ENCODE data around the gene SAFB.
A peak's percentile ranks its signal among the peaks of the same experiment; 100 is the strongest.

SAFB gene

GRCh38 chr19:5619946-5620345 lies 2.9 kb upstream of the SAFB start:
- DNase-seq, result no peak
- no peak overlapping the region for H3K4me3 ChIP-seq (ENCODE audit: low read depth, low read length)
- H3K9me3 ChIP-seq (ENCODE audit: severe bottlenecking), result no peaks in the 10 kb centered on the region
- no peaks in the 10 kb centered on the region for H3K27me3 ChIP-seq (ENCODE audit: insufficient read depth, low read depth, severe bottlenecking)
- H3K27ac ChIP-seq, result no peak overlapping the region
- TF ChIP-seq, protein P1, sequence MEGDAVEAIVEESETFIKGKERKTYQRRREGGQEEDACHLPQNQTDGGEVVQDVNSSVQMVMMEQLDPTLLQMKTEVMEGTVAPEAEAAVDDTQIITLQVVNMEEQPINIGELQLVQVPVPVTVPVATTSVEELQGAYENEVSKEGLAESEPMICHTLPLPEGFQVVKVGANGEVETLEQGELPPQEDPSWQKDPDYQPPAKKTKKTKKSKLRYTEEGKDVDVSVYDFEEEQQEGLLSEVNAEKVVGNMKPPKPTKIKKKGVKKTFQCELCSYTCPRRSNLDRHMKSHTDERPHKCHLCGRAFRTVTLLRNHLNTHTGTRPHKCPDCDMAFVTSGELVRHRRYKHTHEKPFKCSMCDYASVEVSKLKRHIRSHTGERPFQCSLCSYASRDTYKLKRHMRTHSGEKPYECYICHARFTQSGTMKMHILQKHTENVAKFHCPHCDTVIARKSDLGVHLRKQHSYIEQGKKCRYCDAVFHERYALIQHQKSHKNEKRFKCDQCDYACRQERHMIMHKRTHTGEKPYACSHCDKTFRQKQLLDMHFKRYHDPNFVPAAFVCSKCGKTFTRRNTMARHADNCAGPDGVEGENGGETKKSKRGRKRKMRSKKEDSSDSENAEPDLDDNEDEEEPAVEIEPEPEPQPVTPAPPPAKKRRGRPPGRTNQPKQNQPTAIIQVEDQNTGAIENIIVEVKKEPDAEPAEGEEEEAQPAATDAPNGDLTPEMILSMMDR (IDR thresholded peaks at IDR 0.05; ENCODE audit: low read depth, low read length), result no peak
- peaks cover 78% of the 10 kb centered on the region for H3K36me3 ChIP-seq

DNA sequence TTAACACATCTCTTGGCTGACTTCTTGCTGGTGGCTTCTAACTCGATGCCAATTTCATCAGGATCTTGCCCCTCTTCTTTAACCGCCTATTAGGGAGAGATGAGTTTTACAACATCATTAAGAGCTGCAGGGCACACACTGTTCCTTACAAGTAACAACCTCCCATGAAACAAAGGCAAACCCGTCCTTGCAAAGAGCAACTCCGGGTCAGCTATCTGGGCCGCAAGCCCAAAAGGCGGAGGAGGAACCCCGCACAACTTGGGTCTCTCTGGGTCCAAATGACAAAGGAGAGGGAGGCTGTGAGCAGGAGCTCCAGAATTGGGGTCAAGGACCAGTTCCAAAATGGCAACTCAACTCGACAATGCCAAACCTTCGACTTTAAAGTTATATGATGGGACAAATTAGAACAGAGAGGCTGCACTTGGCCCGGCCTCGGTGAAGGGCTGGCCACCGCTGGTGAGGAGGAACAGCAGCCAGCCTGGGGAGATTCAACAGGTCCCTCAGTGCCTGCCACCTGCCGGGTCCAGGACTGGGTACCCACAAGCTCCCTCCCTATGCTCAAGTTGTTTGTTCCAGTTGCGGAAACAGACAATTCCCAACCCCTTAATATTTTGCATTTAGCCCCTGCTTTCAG lies 1.5 kb upstream of the SAFB start:
- TF ChIP-seq, protein P1 (IDR thresholded peaks at IDR 0.05; ENCODE audit: low read depth, low read length), result no peak
- DNase-seq, result no peak
- Histone ChIP-seq H3K36me3 (peaks cover 78% of the 10 kb centered on the region), H3K4me3 (ENCODE audit: low read depth, low read length) (peak overlapping the region; percentile 78), H3K27ac (peak overlapping the region; percentile 97), H3K9me3 (ENCODE audit: severe bottlenecking) (no peaks in the 10 kb centered on the region), H3K27me3 (ENCODE audit: insufficient read depth, low read depth, severe bottlenecking) (no peaks in the 10 kb centered on the region)

DNA sequence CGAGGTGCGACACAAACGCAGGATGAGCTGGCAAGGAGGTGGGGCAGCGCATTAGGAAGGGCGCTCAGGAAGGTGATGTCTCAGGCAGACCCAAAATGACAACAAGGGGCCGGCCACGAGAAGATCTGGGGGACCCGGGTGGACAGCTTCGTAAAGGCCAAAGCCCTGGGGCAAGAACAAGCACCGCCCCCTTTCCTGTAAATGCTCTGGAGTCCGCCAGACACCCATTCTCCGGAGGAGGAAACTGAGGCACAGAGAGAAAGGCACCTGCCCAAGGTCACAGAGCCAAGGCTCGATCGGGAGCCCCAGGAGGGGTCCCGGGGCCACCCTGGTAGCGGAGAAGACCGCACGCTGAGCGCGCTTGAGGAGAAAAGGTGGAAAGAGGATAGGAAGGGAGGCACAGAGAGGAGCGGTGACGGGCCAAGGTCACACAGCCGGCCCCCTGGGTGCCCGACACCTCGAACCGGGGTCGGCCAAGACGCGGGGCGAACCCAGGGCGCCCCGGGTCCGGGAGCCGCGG lies 878 bp upstream of the SAFB start:
- peaks cover 80% of the 10 kb centered on the region for H3K36me3 ChIP-seq
- TF ChIP-seq, protein P1 (IDR thresholded peaks at IDR 0.05; ENCODE audit: low read depth, low read length), result no peak
- no peaks in the 10 kb centered on the region for H3K27me3 ChIP-seq (ENCODE audit: insufficient read depth, low read depth, severe bottlenecking)
- DNase-seq, result no peak
- H3K4me3 ChIP-seq (ENCODE audit: low read depth, low read length), result peak overlapping the region; percentile 78
- peak overlapping the region; percentile 97 for H3K27ac ChIP-seq
- no peaks in the 10 kb centered on the region for H3K9me3 ChIP-seq (ENCODE audit: severe bottlenecking)

- Histone ChIP-seq H3K36me3 (peaks cover 80% of the 10 kb centered on the region), H3K9me3 (ENCODE audit: severe bottlenecking) (no peaks in the 10 kb centered on the region), H3K27me3 (ENCODE audit: insufficient read depth, low read depth, severe bottlenecking) (no peaks in the 10 kb centered on the region), H3K27ac (peak overlapping the region; percentile 95), H3K4me3 (ENCODE audit: low read depth, low read length) (peak overlapping the region; percentile 75)
- no peak for DNase-seq
- TF ChIP-seq, protein P1 (IDR thresholded peaks at IDR 0.05; ENCODE audit: low read depth, low read length), result no peak
These were observed 624 bp downstream of the SAFB start for GRCh38 chr19:5623397-5624017.

GRCh38 chr19:5624018-5624663 lies 1.3 kb downstream of the SAFB start:
- Histone ChIP-seq H3K27me3 (ENCODE audit: insufficient read depth, low read depth, severe bottlenecking) (no peaks in the 10 kb centered on the region), H3K9me3 (ENCODE audit: severe bottlenecking) (no peaks in the 10 kb centered on the region), H3K36me3 (peaks cover 80% of the 10 kb centered on the region), H3K27ac (peak overlapping the region; percentile 95), H3K4me3 (ENCODE audit: low read depth, low read length) (peak overlapping the region; percentile 75)
- no peak for DNase-seq
- TF ChIP-seq, protein P1 (IDR thresholded peaks at IDR 0.05; ENCODE audit: low read depth, low read length), result no peak
